Panc1 (cell line): ENCODE data around the gene MAGI1.

Experiments used
- SIN3A ChIP-seq: IDR thresholded peaks from 2 replicates; pipeline ENCODE4 v1.6.1; 2012; ENCODE audit warnings: low read depth, mild to moderate bottlenecking, low read length, moderate library complexity, borderline replicate concordance; ENCODE audit not compliant: insufficient read depth
- TCF7L2 ChIP-seq: IDR thresholded peaks from 2 replicates; pipeline ENCODE4 v1.6.1; 2011; ENCODE audit warnings: mild to moderate bottlenecking, low read depth, low read length, inconsistent platforms

GRCh38 chr3:65703820-65704219 lies 334.9 kb downstream of the MAGI1 start:
- no peak for TF ChIP-seq TCF7L2
- TF ChIP-seq SIN3A, result no peak
